Keratinocyte (primary cell): ENCODE results near the gene ZNF605. TPM values are rescaled to one million over a fixed set of nuclear protein-coding genes. Genes with fewer than 3 reads are reported as not detected.
A peak's percentile ranks its signal among the peaks of the same experiment; 100 is the strongest.

Experiments
- DNase-seq: peaks from one replicate; pipeline ENCODE4 v3.0.0-alpha.2; 2011; ENCODE audit warnings: low read depth, missing footprints, low spot score
- FAIRE-seq: peaks from 2 replicates; lab custom pipeline; 2011; peaks lifted over from hg19 to GRCh38; lab: Jason Lieb, UNC
- H2AFZ ChIP-seq: 2 replicates; pipeline ENCODE4 v1.6.0; 2012; ENCODE audit warnings: low read length, control low read depth, inconsistent platforms; ENCODE audit not compliant: control insufficient read depth
- H3K27ac ChIP-seq: 2 replicates; pipeline ENCODE4 v1.5.1; 2011; ENCODE audit warnings: low read length; ENCODE audit not compliant: control insufficient read depth, insufficient read depth
- H3K27me3 ChIP-seq: 3 replicates; pipeline ENCODE4 v1.6.0; 2011; ENCODE audit warnings: low read length; ENCODE audit not compliant: control insufficient read depth, insufficient read depth; ENCODE audit errors: extremely low read depth
- H3K36me3 ChIP-seq, 2 experiments: 2 replicates in 1 of 2; 3 replicates in 1 of 2; pipeline ENCODE4 v1.5.1; 2011; ENCODE audit warnings: low read length in 2 of 2, mild to moderate bottlenecking in 1 of 2; ENCODE audit not compliant: control insufficient read depth in 2 of 2, insufficient read depth in 2 of 2; ENCODE audit errors: extremely low read depth in 1 of 2
- H3K4me1 ChIP-seq: 3 replicates; pipeline ENCODE4 v1.5.1; 2011; ENCODE audit warnings: low read length; ENCODE audit not compliant: control insufficient read depth, insufficient read depth; ENCODE audit errors: extremely low read depth
- H3K4me2 ChIP-seq: 3 replicates; pipeline ENCODE4 v1.6.0; 2011; ENCODE audit warnings: low read depth, low read length; ENCODE audit not compliant: control insufficient read depth, insufficient read depth; ENCODE audit errors: extremely low read depth
- H3K4me3 ChIP-seq, 3 experiments: fragments of 200-600 bp in 1 of 3; sonication (generic) in 1 of 3; 2 replicates in 2 of 3; 3 replicates in 1 of 3; pipeline ENCODE4 v1.5.1; 2011 to 2016; ENCODE audit warnings: low read length in 3 of 3, mild to moderate bottlenecking in 3 of 3, control low read depth in 2 of 3, inconsistent platforms in 1 of 3, low read depth in 1 of 3, mixed read lengths in 1 of 3, mixed run types in 1 of 3, moderate library complexity in 1 of 3; ENCODE audit not compliant: control insufficient read depth in 2 of 3, insufficient read depth in 2 of 3; ENCODE audit errors: extremely low read depth in 1 of 3
- H3K79me2 ChIP-seq: 2 replicates; pipeline ENCODE4 v1.6.0; 2012; ENCODE audit warnings: low read length; ENCODE audit not compliant: control insufficient read depth, insufficient read depth
- H3K9ac ChIP-seq: 3 replicates; pipeline ENCODE4 v1.6.0; 2011; ENCODE audit warnings: low read length; ENCODE audit not compliant: control insufficient read depth, insufficient read depth; ENCODE audit errors: extremely low read depth
- H3K9me1 ChIP-seq: 3 replicates; pipeline ENCODE4 v1.6.0; 2011; ENCODE audit warnings: low read length; ENCODE audit not compliant: control insufficient read depth, insufficient read depth; ENCODE audit errors: extremely low read depth
- H3K9me3 ChIP-seq: 2 replicates; pipeline ENCODE4 v1.5.1; 2012; ENCODE audit warnings: low read depth, low read length; ENCODE audit not compliant: control insufficient read depth
- H4K20me1 ChIP-seq: 3 replicates; pipeline ENCODE4 v1.6.0; 2011; ENCODE audit warnings: low read length; ENCODE audit not compliant: control insufficient read depth, insufficient read depth; ENCODE audit errors: extremely low read depth
- CTCF ChIP-seq, 3 experiments: IDR thresholded peaks in 1 of 3; conservative IDR thresholded peaks in 1 of 3; optimal IDR thresholded peaks in 1 of 3; 2 replicates in 2 of 3; 3 replicates in 1 of 3; pipeline versions ENCODE3 to v1.5.1; 2011; ENCODE audit warnings: low read length in 3 of 3, mild to moderate bottlenecking in 3 of 3, moderate library complexity in 2 of 3, control low read depth in 1 of 3, inconsistent platforms in 1 of 3; ENCODE audit not compliant: insufficient read depth in 2 of 3; ENCODE audit errors: extremely low read depth in 1 of 3
- EZH2 ChIP-seq: IDR thresholded peaks from one replicate; pipeline ENCODE4 v1.6.1; 2012; ENCODE audit warnings: inconsistent platforms, mild to moderate bottlenecking, low read length, moderate library complexity
- dilution Hi-C: fragments of 300-500 bp; cut with MboI; formaldehyde crosslinking; loops from one replicate; pipeline ENCODE4 v1.7.0; 2020; ENCODE audit warnings: low sequenced_read_pairs; ENCODE audit not compliant: extremely low pct_ligation_motif_present
- polyA plus RNA-seq, 5 experiments: library from polyadenylated mRNA; depleted of rRNA in 3 of 5; stranded (reverse) in 3 of 5; stranded (forward) in 1 of 5; unstranded in 1 of 5; fragments of >200 nt; gene quantifications; 1 replicate in 1 of 5; 2 replicates in 3 of 5; 3 replicates in 1 of 5; pipeline versions ENCODE4 v1.2.1 to v1.2.3, GENCODE V29; 2011 to 2012; ENCODE audit warnings: missing spikeins in 2 of 5, low read depth in 1 of 5, low replicate concordance in 1 of 5

ZNF605 gene
- polyA plus RNA-seq, 1 donor (not counting 4 experiments of a cell fraction or from before 2014, with no cell fraction given): 12.5 TPM

GRCh38 chr12:132955094-132956010, 754 bp downstream of the ZNF605 start:
- Histone ChIP-seq H3K27ac (peak overlapping the region; percentile 70), H3K4me2 (peak overlapping the region; percentile 97), H2AFZ (peak overlapping the region; percentile 72), H3K9ac (peak overlapping the region; percentile 82), H3K9me1 (no peaks in the 10 kb centered on the region), H3K79me2 (peaks cover 52% of the 10 kb centered on the region), H3K4me1 (peaks cover 7% of the 10 kb centered on the region), H3K27me3 (no peaks in the 10 kb centered on the region), H3K9me3 (peaks cover 16% of the 10 kb centered on the region), H3K36me3 (no peaks in the 10 kb centered on the region), H3K4me3 (peak overlapping the region; percentile 75 to 93 (median 86)), H4K20me1 (no peaks in the 10 kb centered on the region)
- dilution Hi-C loops: no loop called here
- TF ChIP-seq EZH2 (no peak), CTCF (optimal IDR thresholded peaks at IDR 0.05 in 1 of 3, IDR thresholded peaks at IDR 0.05 in 1 of 3, conservative IDR thresholded peaks at IDR 0.05 in 1 of 3; ENCODE audit: extremely low read depth in 1 of 3, insufficient read depth in 2 of 3, low read length in 3 of 3) (no peak)
- FAIRE-seq (peak; percentile 17), DNase-seq (no peak)

GRCh38 chr12:132954471-132955048, 1.5 kb downstream of the ZNF605 start:
- Histone ChIP-seq H3K27me3 (no peaks in the 10 kb centered on the region), H2AFZ (no peak overlapping the region), H3K4me1 (peaks cover 7% of the 10 kb centered on the region), H3K9ac (no peak overlapping the region), H3K4me2 (peak overlapping the region; percentile 97), H3K27ac (no peak overlapping the region), H3K9me1 (no peaks in the 10 kb centered on the region), H3K4me3 (peak overlapping the region; percentile 75 to 93 (median 86)), H3K36me3 (no peaks in the 10 kb centered on the region), H4K20me1 (no peaks in the 10 kb centered on the region), H3K79me2 (peaks cover 55% of the 10 kb centered on the region), H3K9me3 (peaks cover 20% of the 10 kb centered on the region)
- FAIRE-seq (no peak), DNase-seq (no peak)
- TF ChIP-seq EZH2 (no peak), CTCF (optimal IDR thresholded peaks at IDR 0.05 in 1 of 3, IDR thresholded peaks at IDR 0.05 in 1 of 3, conservative IDR thresholded peaks at IDR 0.05 in 1 of 3; ENCODE audit: extremely low read depth in 1 of 3, insufficient read depth in 2 of 3, low read length in 3 of 3) (no peak)
- dilution Hi-C loops: no loop called here
